ENCODE results near the gene ODAD4.
"Not testable (repeated sequence)": the region's sequence is repeated elsewhere in the genome, so short reads cannot be mapped to it uniquely, and the experiment has no call there.

Gene ODAD4

DNA sequence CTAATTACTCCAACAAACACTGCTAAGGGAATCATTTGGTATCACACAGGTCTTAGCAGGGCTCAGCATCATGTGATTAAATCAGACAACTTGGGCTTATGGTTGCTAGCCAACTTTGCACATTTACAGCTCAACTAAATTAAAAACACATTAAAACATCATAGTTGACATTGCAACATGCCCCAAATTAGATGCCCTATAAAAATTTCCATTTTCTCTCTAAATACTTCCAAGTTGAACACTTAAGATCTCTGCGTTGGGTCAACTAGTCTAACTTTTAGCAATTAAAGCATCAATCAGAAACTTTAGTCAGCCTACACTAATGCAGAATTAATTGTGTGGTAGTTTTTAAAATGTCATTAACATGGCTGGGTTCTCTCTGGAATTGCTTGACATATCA, 74.7 kb downstream of the ODAD4 start:
- DNase-seq: no peak

GRCh38 chr17:42009170-42009569, 78.8 kb downstream of the ODAD4 start:
- no peak for DNase-seq

- DNase-seq: not testable (repeated sequence)
Measured at GRCh38 chr17:42010266-42010680, 79.9 kb downstream of the ODAD4 start.

- no peak for DNase-seq
Measured at GRCh38 chr17:42010898-42011516, 80.6 kb downstream of the ODAD4 start.

- DNase-seq: not testable (repeated sequence)
Measured at GRCh38 chr17:42012363-42012762, 81.9 kb downstream of the ODAD4 start.

GRCh38 chr17:42013740-42014139, 83.3 kb downstream of the ODAD4 start:
- not testable (repeated sequence) for DNase-seq
